IMR-90 (cell line): Measurements from ENCODE around the gene ZNF688. TPM values are rescaled to one million over a fixed set of nuclear protein-coding genes. Genes with fewer than 3 reads are reported as not detected.

ENCODE experiments used
- ATAC-seq: fragments of 200-7000 bp; cut with Tn5 transposase; 2 replicates; pipeline ENCODE4 v1.9.1; 2020; ENCODE audit warnings: low read depth, mild to moderate bottlenecking, moderate library complexity
- BruUV-seq: library from RNA; stranded (reverse); fragments of 400-500 nt; replicated peaks from 2 replicates; lab custom pipeline; 2021; lab: Mats Ljungman, UMichigan
- CTCF ChIA-PET: fragments of 300-600 bp; formaldehyde crosslinking; extraction: SDS; loops from one replicate; lab custom pipeline; 2021; ENCODE audit warnings: antibody characterized with exemption; lab: Yijun Ruan, JAX
- POLR2A ChIA-PET: fragments of 300-600 bp; sonication (Branson Sonifier 250); formaldehyde crosslinking; loops from one replicate; lab custom pipeline; 2022; ENCODE audit warnings: antibody characterized with exemption; ENCODE audit not compliant: unreplicated experiment; lab: Charles Lee
- DNase-seq: peaks from one replicate; pipeline ENCODE4 v3.0.0; 2013
- H2AFZ ChIP-seq: replicated peaks from 2 replicates; pipeline ENCODE3; 2013; ENCODE audit warnings: low read length, mild to moderate bottlenecking; ENCODE audit not compliant: poor library complexity
- H2AK5ac ChIP-seq: 2 replicates; pipeline ENCODE4 v1.6.1; 2013; ENCODE audit warnings: low read depth, low read length, inconsistent platforms
- H2AK9ac ChIP-seq: replicated peaks from 2 replicates; pipeline ENCODE3; 2013; ENCODE audit warnings: mild to moderate bottlenecking, low read depth, low read length, moderate library complexity; ENCODE audit not compliant: poor library complexity
- H2BK120ac ChIP-seq: 2 replicates; pipeline ENCODE4 v1.6.1; 2013; ENCODE audit warnings: low read depth, low read length, inconsistent platforms
- H2BK15ac ChIP-seq: 3 replicates; pipeline ENCODE4 v1.6.1; 2013; ENCODE audit warnings: low read depth, low read length, inconsistent platforms
- H2BK20ac ChIP-seq: 2 replicates; pipeline ENCODE4 v1.6.1; 2013; ENCODE audit warnings: low read depth, mild to moderate bottlenecking, inconsistent platforms, low read length, moderate library complexity
- H2BK5ac ChIP-seq: 2 replicates; pipeline ENCODE4 v1.6.1; 2013; ENCODE audit warnings: mild to moderate bottlenecking, low read depth, low read length, inconsistent platforms; ENCODE audit not compliant: poor library complexity, severe bottlenecking
- H3K14ac ChIP-seq: replicated peaks from 2 replicates; pipeline ENCODE4 v1.6.1; 2013; ENCODE audit warnings: low read depth, low read length, inconsistent platforms
- H3K18ac ChIP-seq: 2 replicates; pipeline ENCODE4 v1.6.1; 2013; ENCODE audit warnings: low read depth, low read length, control low read depth
- H3K23ac ChIP-seq: 2 replicates; pipeline ENCODE4 v1.6.1; 2013; ENCODE audit warnings: low read depth, low read length, inconsistent platforms
- H3K27ac ChIP-seq: 2 replicates; pipeline ENCODE4 v1.5.1; 2013; ENCODE audit warnings: mild to moderate bottlenecking, control low read depth, low read length; ENCODE audit not compliant: insufficient read depth
- H3K27me3 ChIP-seq: 2 replicates; pipeline ENCODE4 v1.6.1; 2013; ENCODE audit warnings: low read length; ENCODE audit not compliant: control insufficient read depth, insufficient read depth
- H3K36me3 ChIP-seq: 2 replicates; pipeline ENCODE4 v1.6.1; 2013; ENCODE audit warnings: low read length, mixed read lengths; ENCODE audit not compliant: control insufficient read depth, insufficient read depth
- H3K4ac ChIP-seq: 2 replicates; pipeline ENCODE4 v1.6.1; 2013; ENCODE audit warnings: low read depth, low read length, inconsistent platforms
- H3K4me1 ChIP-seq: 2 replicates; pipeline ENCODE4 v1.6.1; 2013; ENCODE audit warnings: low read length, mixed read lengths; ENCODE audit not compliant: control insufficient read depth, insufficient read depth
- H3K4me2 ChIP-seq: 2 replicates; pipeline ENCODE4 v1.6.1; 2013; ENCODE audit warnings: low read depth, mild to moderate bottlenecking, control low read depth, low read length, moderate library complexity
- H3K4me3 ChIP-seq: 2 replicates; pipeline ENCODE4 v1.5.1; 2013; ENCODE audit warnings: low read depth, mild to moderate bottlenecking, control low read depth, low read length, moderate library complexity; ENCODE audit not compliant: insufficient read depth
- H3K56ac ChIP-seq: 2 replicates; pipeline ENCODE4 v1.6.1; 2013; ENCODE audit warnings: low read length, inconsistent platforms; ENCODE audit not compliant: insufficient read depth; ENCODE audit errors: extremely low read depth
- H3K79me1 ChIP-seq, 2 experiments: 2 replicates each; pipeline ENCODE4 v1.6.1; 2013; ENCODE audit warnings: low read length in 2 of 2, inconsistent platforms in 1 of 2, low read depth in 1 of 2
- H3K9ac ChIP-seq: 2 replicates; pipeline ENCODE4 v1.6.1; 2013; ENCODE audit warnings: low read depth, low read length, control low read depth
- H3K9me1 ChIP-seq: 2 replicates; pipeline ENCODE4 v1.6.1; 2013; ENCODE audit warnings: low read length, inconsistent platforms; ENCODE audit not compliant: insufficient read depth
- H3K9me3 ChIP-seq: 2 replicates; pipeline ENCODE4 v1.6.1; 2013; ENCODE audit warnings: low read length; ENCODE audit not compliant: control insufficient read depth, insufficient read depth
- H4K20me1 ChIP-seq: 2 replicates; pipeline ENCODE4 v1.6.1; 2013; ENCODE audit warnings: low read length, inconsistent platforms; ENCODE audit not compliant: insufficient read depth
- H4K5ac ChIP-seq: 2 replicates; pipeline ENCODE4 v1.6.1; 2013; ENCODE audit warnings: mild to moderate bottlenecking, low read depth, low read length, control low read depth
- H4K8ac ChIP-seq, 2 experiments: 2 replicates each; pipeline ENCODE4 v1.6.1; 2013; ENCODE audit warnings: low read depth in 2 of 2, low read length in 2 of 2, control low read depth in 1 of 2, inconsistent platforms in 1 of 2
- H4K91ac ChIP-seq: 2 replicates; pipeline ENCODE4 v1.6.1; 2013; ENCODE audit warnings: low read depth, low read length, inconsistent platforms; ENCODE audit not compliant: insufficient read depth
- BHLHE40 ChIP-seq: fragments of 150-350 bp; IDR thresholded peaks from 2 replicates; pipeline ENCODE4 v1.6.1; 2016; ENCODE audit warnings: mild to moderate bottlenecking, low read depth, low read length
- POLR2A ChIP-seq: IDR thresholded peaks from 2 replicates; pipeline ENCODE4 v1.6.1; 2012; ENCODE audit warnings: mild to moderate bottlenecking, low read depth, low read length
- RCOR1 ChIP-seq: IDR thresholded peaks from 2 replicates; pipeline ENCODE4 v1.6.1; 2012; ENCODE audit warnings: mild to moderate bottlenecking, low read length, improper control_type of control experiment; ENCODE audit not compliant: insufficient replicate concordance
- WGBS, 2 experiments: methylation state at CpG; one replicate each; pipeline versions ENCODE4 v1.1.5 to v1.1.7; 2013; ENCODE audit warnings: missing lambda C conversion rate in 2 of 2; ENCODE audit not compliant: insufficient read length in 1 of 2; ENCODE audit errors: extremely low coverage in 2 of 2; 5-methylcytosine and 5-hydroxymethylcytosine counted together
- dilution Hi-C: fragments of 300-500 bp; cut with HindIII; formaldehyde crosslinking; loops from one replicate; pipeline ENCODE4 v1.14.3; 2018; ENCODE audit warnings: low sequenced_read_pairs; ENCODE audit not compliant: unreplicated experiment
- in situ Hi-C: fragments of 300-500 bp; cut with MboI; formaldehyde crosslinking; loops from 3 replicates; pipeline ENCODE4 v1.14.3; 2019; ENCODE audit warnings: low sequenced_read_pairs, inconsistent platforms, mixed read lengths
- intact Hi-C: fragments of 100-400 bp; cut with micrococcal nuclease; formaldehyde crosslinking; loops from 2 replicates; pipeline ENCODE4 v1.10.0; 2022
- polyA plus RNA-seq, 3 experiments: library from polyadenylated mRNA; depleted of rRNA; stranded (reverse); fragments of >200 nt; gene quantifications; 2 replicates each; pipeline ENCODE4 v1.2.3, GENCODE V29; 2012; ENCODE audit warnings: low replicate concordance in 1 of 3
- total RNA-seq: library from RNA; depleted of rRNA; stranded (reverse); fragments of >200 nt; gene quantifications from 2 replicates; pipeline ENCODE4 v1.2.3, GENCODE V29; 2012
- TF ChIP-seq, protein P1 (sequence below): fragments of 150-350 bp; IDR thresholded peaks from 2 replicates; pipeline ENCODE4 v1.6.1; 2016; ENCODE audit warnings: low read depth, mild to moderate bottlenecking, low read length, moderate library complexity, borderline replicate concordance

Gene ZNF688
- total and polyA plus RNA-seq, 2 of the 4 experiments (the other 2 are of a cell fraction): 1.8 to 3.7 TPM

DNA sequence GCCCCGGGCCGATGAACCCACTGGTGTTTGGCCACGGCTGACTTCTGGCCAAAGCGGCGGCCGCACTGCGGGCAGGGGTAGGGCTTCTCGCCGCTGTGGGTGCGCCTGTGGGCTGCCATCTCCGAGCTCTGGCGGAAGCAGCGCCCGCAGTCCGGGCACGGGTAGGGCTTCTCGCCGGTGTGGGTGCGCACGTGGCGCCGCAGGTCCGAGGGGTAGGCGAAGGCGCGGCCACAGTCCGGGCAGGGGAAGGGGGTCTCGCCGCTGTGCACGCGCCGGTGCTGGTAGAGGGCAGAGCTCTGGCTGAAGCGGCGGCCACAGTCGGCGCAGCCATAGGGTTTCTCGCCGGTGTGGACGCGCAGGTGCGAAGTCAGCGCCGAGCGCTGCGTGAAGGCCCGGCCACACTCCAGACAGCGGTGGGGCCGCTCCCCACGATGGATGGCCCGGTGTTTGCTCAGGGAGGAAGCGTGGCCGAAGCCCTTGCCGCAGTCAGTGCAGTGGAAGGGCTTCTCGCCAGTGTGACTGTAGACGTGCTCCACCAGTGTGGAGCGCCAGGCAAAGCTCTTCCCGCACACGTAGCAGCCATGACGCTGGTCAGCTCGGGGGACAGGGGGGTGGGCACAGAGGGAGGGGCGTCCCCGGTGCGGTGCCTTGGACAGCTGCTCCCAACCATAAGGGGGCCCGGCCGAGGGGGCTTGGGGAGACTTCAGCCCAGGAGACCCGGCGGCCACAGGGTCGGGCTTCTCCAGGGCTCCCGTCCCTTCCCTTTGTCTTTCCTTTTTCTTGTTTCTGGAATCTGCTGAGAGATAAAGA is 16.0 kb downstream of the ZNF688 start:
- DNase-seq (no peak), ATAC-seq (no peak)
- H3K9ac ChIP-seq: no peak overlapping the region
- no peak overlapping the region for H2BK120ac ChIP-seq
- no peak overlapping the region for H3K4me2 ChIP-seq
- H2AK9ac ChIP-seq: peak overlapping the region; percentile 55
- no peak overlapping the region for H3K14ac ChIP-seq
- H3K4me1 ChIP-seq: no peaks in the 10 kb centered on the region
- ChIA-PET CTCF (no interaction called here), POLR2A (no interaction called here)
- no peak overlapping the region for H4K8ac ChIP-seq
- H3K27ac ChIP-seq: no peak overlapping the region
- 97% methylated on average over 59 of the region's 69 CpGs; no CpG with 5 or more reads in 1 of the 2 experiments for WGBS, 2 experiments
- TF ChIP-seq POLR2A (no peak), RCOR1 (no peak), BHLHE40 (no peak)
- TF ChIP-seq, protein P1, sequence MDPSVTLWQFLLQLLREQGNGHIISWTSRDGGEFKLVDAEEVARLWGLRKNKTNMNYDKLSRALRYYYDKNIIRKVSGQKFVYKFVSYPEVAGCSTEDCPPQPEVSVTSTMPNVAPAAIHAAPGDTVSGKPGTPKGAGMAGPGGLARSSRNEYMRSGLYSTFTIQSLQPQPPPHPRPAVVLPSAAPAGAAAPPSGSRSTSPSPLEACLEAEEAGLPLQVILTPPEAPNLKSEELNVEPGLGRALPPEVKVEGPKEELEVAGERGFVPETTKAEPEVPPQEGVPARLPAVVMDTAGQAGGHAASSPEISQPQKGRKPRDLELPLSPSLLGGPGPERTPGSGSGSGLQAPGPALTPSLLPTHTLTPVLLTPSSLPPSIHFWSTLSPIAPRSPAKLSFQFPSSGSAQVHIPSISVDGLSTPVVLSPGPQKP: no peak
- H3K4me3 ChIP-seq: no peak overlapping the region
- H2BK5ac ChIP-seq: no peak overlapping the region
- H2BK20ac ChIP-seq: no peak overlapping the region
- no peak overlapping the region for H3K23ac ChIP-seq
- no peak overlapping the region for H2BK15ac ChIP-seq
- H2AK5ac ChIP-seq: no peak overlapping the region
- dilution Hi-C loops: no loop called here
- BruUV-seq: no TSS peak
- H4K5ac ChIP-seq: no peak overlapping the region
- H3K9me1 ChIP-seq: peaks cover 4% of the 10 kb centered on the region; the same call in 1 of the 2 replicates
- H3K27me3 ChIP-seq: no peaks in the 10 kb centered on the region
- no peak overlapping the region for H3K18ac ChIP-seq
- no peak overlapping the region for H2AFZ ChIP-seq
- H3K36me3 ChIP-seq: peaks cover 23% of the 10 kb centered on the region
- intact Hi-C loops: no loop called here
- H3K56ac ChIP-seq: no peak overlapping the region
- H3K79me1 ChIP-seq: peaks cover 16 to 43% of the 10 kb centered on the region in 2 experiments; a peak in 2 of 4 replicates
- no peaks in the 10 kb centered on the region for H3K9me3 ChIP-seq
- no peak overlapping the region for H3K4ac ChIP-seq
- in situ Hi-C loops: no loop called here
- no peaks in the 10 kb centered on the region; the same call in 1 of the 2 replicates for H4K20me1 ChIP-seq
- no peak overlapping the region for H4K91ac ChIP-seq
